Breast epithelium (tissue), 4 donors: ENCODE data around the gene SIRT7. TPM values are rescaled to one million over a fixed set of nuclear protein-coding genes. Genes with fewer than 3 reads are reported as not detected.
"Not testable (repeated sequence)": the region's sequence is repeated elsewhere in the genome, so short reads cannot be mapped to it uniquely, and the experiment has no call there.

Experiments used
- DNase-seq, 2 donors: peaks; one replicate each; pipeline ENCODE4 v3.0.0-alpha.2; 2019; ENCODE audit warnings: low spot score in 2 of 2
- H3K27ac ChIP-seq, 2 donors: fragments of 200-600 bp; sonication (generic) in 1 of 2; one replicate each; pipeline ENCODE4 v1.5.1; 2016 to 2019; ENCODE audit warnings: mild to moderate bottlenecking in 1 of 2
- H3K27me3 ChIP-seq, 2 donors: fragments of 200-600 bp; sonication (generic) in 1 of 2; one replicate each; pipeline versions ENCODE4 v1.5.1 to v1.6.0; 2017 to 2019; ENCODE audit warnings: control low read depth in 1 of 2, mild to moderate bottlenecking in 1 of 2
- H3K36me3 ChIP-seq: fragments of 200-600 bp; one replicate; pipeline ENCODE4 v1.5.1; 2019
- H3K4me1 ChIP-seq, 2 donors: fragments of 200-600 bp; sonication (generic); one replicate each; pipeline ENCODE4 v1.5.1; 2016 to 2019; ENCODE audit warnings: control low read depth in 1 of 2
- H3K4me3 ChIP-seq, 3 donors: fragments of 200-600 bp; sonication (generic); 1 replicate in 2 of 3; 2 replicates in 1 of 3; pipeline ENCODE4 v1.5.1; 2016 to 2019; ENCODE audit warnings: mild to moderate bottlenecking in 3 of 3, moderate library complexity in 2 of 3
- H3K9me3 ChIP-seq, 2 donors: fragments of 200-600 bp; sonication (generic) in 1 of 2; one replicate each; pipeline ENCODE4 v1.5.1; 2016 to 2019; ENCODE audit warnings: control low read depth in 1 of 2
- CTCF ChIP-seq, 3 donors: fragments of 450-650 bp; IDR thresholded peaks; one replicate each; pipeline ENCODE4 v1.5.1; 2016 to 2017; ENCODE audit warnings: antibody characterized with exemption in 3 of 3, mild to moderate bottlenecking in 3 of 3, moderate library complexity in 3 of 3
- POLR2A ChIP-seq: fragments of 450-650 bp; IDR thresholded peaks from one replicate; pipeline ENCODE4 v1.6.1; 2016; ENCODE audit warnings: antibody characterized with exemption, mild to moderate bottlenecking, moderate library complexity
- POLR2AphosphoS5 ChIP-seq, 3 donors: sonication (generic); formaldehyde crosslinking; IDR thresholded peaks; one replicate each; pipeline ENCODE4 v1.6.1; 2017; ENCODE audit warnings: antibody characterized with exemption in 3 of 3
- intact Hi-C: fragments of 100-400 bp; cut with DNase I; formaldehyde crosslinking; loops from one replicate; pipeline ENCODE4 v1.15.1; 2023; ENCODE audit warnings: low total_unique reads
- total RNA-seq, 3 donors: library from RNA; depleted of rRNA; stranded (reverse); fragments of >200 nt; gene quantifications; one replicate each; pipeline ENCODE4 v1.1.0, GENCODE V29; 2016

SIRT7 gene
- total RNA-seq, 3 donors from 2014 or later = 20.6 to 27.2 (median 25.8) TPM

- intact Hi-C loops = loop anchor here (5.0 kb wide), 1 partner anchor 820 kb away; no protein-coding TSS in a partner anchor
- Histone ChIP-seq H3K9me3 (no peaks in the 10 kb centered on the region), H3K27ac (no peak overlapping the region), H3K4me1 (peaks cover 9 to 14% of the 10 kb centered on the region in 2 donors), H3K36me3 (no peaks in the 10 kb centered on the region), H3K4me3 (no peak overlapping the region), H3K27me3 (no peaks in the 10 kb centered on the region)
- no peak for TF ChIP-seq POLR2A
- no peak for TF ChIP-seq POLR2AphosphoS5 (IDR thresholded peaks at IDR 0.05)
- TF ChIP-seq CTCF (IDR thresholded peaks at IDR 0.05) = no peak
- no peak for DNase-seq
Measured at GRCh38 chr17:81921996-81922565, 4.1 kb upstream of the SIRT7 start.

GRCh38 chr17:81921537-81921862, 3.5 kb upstream of the SIRT7 start:
- no peaks in the 10 kb centered on the region for H3K36me3 ChIP-seq
- peaks cover 12 to 20% of the 10 kb centered on the region in 2 donors for H3K4me1 ChIP-seq
- no peak for DNase-seq
- TF ChIP-seq POLR2A (no peak), CTCF (IDR thresholded peaks at IDR 0.05) (no peak), POLR2AphosphoS5 (IDR thresholded peaks at IDR 0.05) (no peak)
- no peak overlapping the region for H3K27ac ChIP-seq
- intact Hi-C loops = loop anchor here (5.0 kb wide), 1 partner anchor 821 kb away; no protein-coding TSS in a partner anchor
- H3K9me3 ChIP-seq = no peaks in the 10 kb centered on the region
- H3K27me3 ChIP-seq = no peaks in the 10 kb centered on the region
- no peak overlapping the region for H3K4me3 ChIP-seq

GRCh38 chr17:81920612-81921536, 2.9 kb upstream of the SIRT7 start:
- Histone ChIP-seq H3K4me3 (no peak overlapping the region), H3K9me3 (no peaks in the 10 kb centered on the region), H3K4me1 (peaks cover 12 to 16% of the 10 kb centered on the region in 2 donors), H3K27ac (no peak overlapping the region), H3K36me3 (no peaks in the 10 kb centered on the region), H3K27me3 (no peaks in the 10 kb centered on the region)
- intact Hi-C loops = loop anchor here (5.0 kb wide), 1 partner anchor 821 kb away; no protein-coding TSS in a partner anchor
- DNase-seq = no peak
- no peak for TF ChIP-seq POLR2AphosphoS5 (IDR thresholded peaks at IDR 0.05)
- TF ChIP-seq CTCF (IDR thresholded peaks at IDR 0.05) = no peak
- TF ChIP-seq POLR2A = no peak

GRCh38 chr17:81918832-81919545, 1.0 kb upstream of the SIRT7 start:
- Histone ChIP-seq H3K4me3 (no peak overlapping the region), H3K4me1 (peaks cover 9 to 12% of the 10 kb centered on the region in 2 donors), H3K27me3 (no peaks in the 10 kb centered on the region), H3K36me3 (no peaks in the 10 kb centered on the region), H3K27ac (no peak overlapping the region), H3K9me3 (no peaks in the 10 kb centered on the region)
- DNase-seq = no peak
- intact Hi-C loops = no loop called here
- TF ChIP-seq POLR2AphosphoS5 (IDR thresholded peaks at IDR 0.05) = no peak
- no peak for TF ChIP-seq CTCF (IDR thresholded peaks at IDR 0.05)

- DNase-seq, H3K36me3 ChIP-seq, H3K9me3 ChIP-seq, H3K27me3 ChIP-seq, H3K4me1 ChIP-seq, intact Hi-C loops: not testable (repeated sequence)
- H3K27ac ChIP-seq = peak overlapping the region; percentile 29 to 61
- peak overlapping the region; percentile 85 to 93 (median 88) for H3K4me3 ChIP-seq
Measured at GRCh38 chr17:81918333-81918669, 325 bp upstream of the SIRT7 start.
